Endothelial cell of umbilical vein (primary cell): ENCODE measurements around the gene PTX3. TPM values are rescaled to one million over a fixed set of nuclear protein-coding genes. Genes with fewer than 3 reads are reported as not detected.

Experiments used
- BruUV-seq: library from RNA; stranded (reverse); fragments of 400-500 nt; replicated peaks from 2 replicates; lab custom pipeline; 2021; lab: Mats Ljungman, UMichigan
- CTCF ChIA-PET: fragments of 300-600, 350-600 bp; sonication (Branson Sonifier 250); formaldehyde crosslinking; loops from one replicate; lab custom pipeline; 2021; ENCODE audit warnings: antibody characterized with exemption, inconsistent platforms; lab: Charles Lee
- POLR2A ChIA-PET: fragments of 300-600, 350-600 bp; sonication (Branson Sonifier 250); formaldehyde crosslinking; loops from one replicate; lab custom pipeline; 2021; ENCODE audit warnings: antibody characterized with exemption, inconsistent platforms; lab: Charles Lee
- DNase-seq: peaks from one replicate; pipeline ENCODE4 v3.0.0-alpha.2; 2011; ENCODE audit warnings: low read depth, low spot score
- FAIRE-seq: peaks from 2 replicates; lab custom pipeline; 2011; peaks lifted over from hg19 to GRCh38; lab: Jason Lieb, UNC
- H2AFZ ChIP-seq: 2 replicates; pipeline ENCODE4 v1.6.0; 2012; ENCODE audit warnings: low read depth, low read length, control low read depth, inconsistent platforms
- H3K27ac ChIP-seq: 2 replicates; pipeline ENCODE4 v1.5.1; 2011; ENCODE audit warnings: low read depth, mild to moderate bottlenecking, control low read depth, low read length, moderate library complexity; ENCODE audit not compliant: insufficient read depth
- H3K27me3 ChIP-seq, 2 experiments: 2 replicates each; pipeline versions ENCODE4 v1.6.0 to v1.6.1; 2011; ENCODE audit warnings: low read length in 2 of 2, mixed read lengths in 1 of 2; ENCODE audit not compliant: control insufficient read depth in 2 of 2, insufficient read depth in 2 of 2
- H3K36me3 ChIP-seq, 2 experiments: 2 replicates in 1 of 2; 3 replicates in 1 of 2; pipeline ENCODE4 v1.5.1; 2011; ENCODE audit warnings: low read length in 2 of 2, mild to moderate bottlenecking in 1 of 2, moderate library complexity in 1 of 2; ENCODE audit not compliant: control insufficient read depth in 2 of 2, insufficient read depth in 2 of 2; ENCODE audit errors: extremely low read depth in 1 of 2
- H3K4me1 ChIP-seq: 3 replicates; pipeline ENCODE4 v1.5.1; 2011; ENCODE audit warnings: mild to moderate bottlenecking, low read length; ENCODE audit not compliant: control insufficient read depth, insufficient read depth; ENCODE audit errors: extremely low read depth
- H3K4me2 ChIP-seq: 2 replicates; pipeline ENCODE4 v1.6.1; 2011; ENCODE audit warnings: low read length, control low read depth, mixed read lengths; ENCODE audit not compliant: insufficient read depth
- H3K4me3 ChIP-seq, 3 experiments: fragments of 200-600 bp in 1 of 3; sonication (generic), shearing (Covaris generic) in 1 of 3; replicated peaks in 1 of 3; 2 replicates each; pipeline ENCODE4 v1.5.1; 2011 to 2016; ENCODE audit warnings: control low read depth in 3 of 3, low read length in 3 of 3, mild to moderate bottlenecking in 2 of 3, inconsistent platforms in 1 of 3, low read depth in 1 of 3, moderate library complexity in 1 of 3; ENCODE audit not compliant: insufficient read depth in 1 of 3
- H3K79me2 ChIP-seq: 2 replicates; pipeline ENCODE4 v1.6.0; 2012; ENCODE audit warnings: low read length, inconsistent platforms; ENCODE audit not compliant: control insufficient read depth, insufficient read depth
- H3K9ac ChIP-seq: replicated peaks from 2 replicates; pipeline ENCODE3; 2011; ENCODE audit warnings: low read length, control low read depth; ENCODE audit not compliant: insufficient read depth; ENCODE audit errors: extremely low read depth
- H3K9me1 ChIP-seq: replicated peaks from 3 replicates; pipeline ENCODE4 v1.6.0; 2011; ENCODE audit warnings: mild to moderate bottlenecking, low read length; ENCODE audit not compliant: control insufficient read depth, insufficient read depth; ENCODE audit errors: extremely low read depth
- H3K9me3 ChIP-seq: replicated peaks from 2 replicates; pipeline ENCODE4 v1.5.1; 2012; ENCODE audit warnings: low read length, inconsistent platforms; ENCODE audit not compliant: control insufficient read depth, insufficient read depth
- H4K20me1 ChIP-seq: replicated peaks from 2 replicates; pipeline ENCODE3; 2011; ENCODE audit warnings: mild to moderate bottlenecking, low read length; ENCODE audit not compliant: control insufficient read depth, insufficient read depth; ENCODE audit errors: extremely low read depth
- EZH2 ChIP-seq: IDR thresholded peaks from 2 replicates; pipeline ENCODE4 v1.6.1; 2012; ENCODE audit warnings: borderline replicate concordance, low read depth, mild to moderate bottlenecking, moderate library complexity, low read length, inconsistent platforms; ENCODE audit not compliant: severe bottlenecking
- FOS ChIP-seq: IDR thresholded peaks from 2 replicates; pipeline ENCODE4 v1.6.1; 2011; ENCODE audit warnings: mild to moderate bottlenecking, low read length, moderate library complexity, borderline replicate concordance; ENCODE audit not compliant: insufficient read depth
- GATA2 ChIP-seq: IDR thresholded peaks from 2 replicates; pipeline ENCODE4 v1.7.0; 2011; ENCODE audit warnings: low read depth, mild to moderate bottlenecking, moderate library complexity, mixed read lengths, low read length; ENCODE audit not compliant: insufficient read length, insufficient read depth
- JUN ChIP-seq: IDR thresholded peaks from 2 replicates; pipeline ENCODE4 v1.6.1; 2011; ENCODE audit warnings: borderline replicate concordance, low read depth; ENCODE audit not compliant: insufficient read length, insufficient read depth
- MYC ChIP-seq: IDR thresholded peaks from one replicate; pipeline ENCODE4 v1.6.1; 2011; ENCODE audit warnings: mild to moderate bottlenecking, low read depth, low read length
- POLR2A ChIP-seq: IDR thresholded peaks from 2 replicates; pipeline ENCODE4 v1.6.1; 2012; ENCODE audit warnings: low read depth, mild to moderate bottlenecking, control low read depth, low read length
- POLR2AphosphoS5 ChIP-seq: IDR thresholded peaks from 2 replicates; pipeline ENCODE4 v1.6.1; 2012; ENCODE audit warnings: low read depth, mild to moderate bottlenecking, control low read depth, low read length, moderate library complexity; ENCODE audit not compliant: insufficient read depth
- dilution Hi-C: fragments of 300-500 bp; cut with MboI; formaldehyde crosslinking; loops from one replicate; pipeline ENCODE4 v1.15.0; 2019; ENCODE audit warnings: low sequenced_read_pairs; ENCODE audit not compliant: extremely low pct_ligation_motif_present
- intact Hi-C: fragments of 100-400 bp; cut with micrococcal nuclease; formaldehyde crosslinking; loops from one replicate; pipeline ENCODE4 v1.10.0; 2022
- polyA plus RNA-seq, 4 experiments: library from polyadenylated mRNA; depleted of rRNA in 3 of 4; stranded (reverse) in 3 of 4; unstranded in 1 of 4; fragments of >200 nt; gene quantifications; 2 replicates each; pipeline versions ENCODE4 v1.2.1 to v1.2.3, GENCODE V29; 2011 to 2012; ENCODE audit warnings: missing spikeins in 1 of 4
- total RNA-seq: library from RNA; stranded (reverse); gene quantifications from 2 replicates; pipeline ENCODE4 v1.2.3, GENCODE V29; 2021
- TF ChIP-seq, protein P1 (sequence below), 2 donors: IDR thresholded peaks; 1 replicate in 1 of 2; 2 replicates in 1 of 2; pipeline ENCODE4 v1.5.1; 2011; ENCODE audit warnings: low read length in 2 of 2, mild to moderate bottlenecking in 2 of 2, moderate library complexity in 2 of 2, control low read depth in 1 of 2, inconsistent platforms in 1 of 2, low read depth in 1 of 2; ENCODE audit not compliant: insufficient read depth in 1 of 2; ENCODE audit errors: extremely low read depth in 1 of 2
- TF ChIP-seq, protein P2 (sequence below): IDR thresholded peaks from 2 replicates; pipeline ENCODE4 v1.6.1; 2011; ENCODE audit not compliant: insufficient read depth, insufficient read length

Gene PTX3
- total and polyA plus RNA-seq, 2 donors (not counting 3 experiments of a cell fraction or from before 2014, with no cell fraction given): 122 to 172 TPM

DNA sequence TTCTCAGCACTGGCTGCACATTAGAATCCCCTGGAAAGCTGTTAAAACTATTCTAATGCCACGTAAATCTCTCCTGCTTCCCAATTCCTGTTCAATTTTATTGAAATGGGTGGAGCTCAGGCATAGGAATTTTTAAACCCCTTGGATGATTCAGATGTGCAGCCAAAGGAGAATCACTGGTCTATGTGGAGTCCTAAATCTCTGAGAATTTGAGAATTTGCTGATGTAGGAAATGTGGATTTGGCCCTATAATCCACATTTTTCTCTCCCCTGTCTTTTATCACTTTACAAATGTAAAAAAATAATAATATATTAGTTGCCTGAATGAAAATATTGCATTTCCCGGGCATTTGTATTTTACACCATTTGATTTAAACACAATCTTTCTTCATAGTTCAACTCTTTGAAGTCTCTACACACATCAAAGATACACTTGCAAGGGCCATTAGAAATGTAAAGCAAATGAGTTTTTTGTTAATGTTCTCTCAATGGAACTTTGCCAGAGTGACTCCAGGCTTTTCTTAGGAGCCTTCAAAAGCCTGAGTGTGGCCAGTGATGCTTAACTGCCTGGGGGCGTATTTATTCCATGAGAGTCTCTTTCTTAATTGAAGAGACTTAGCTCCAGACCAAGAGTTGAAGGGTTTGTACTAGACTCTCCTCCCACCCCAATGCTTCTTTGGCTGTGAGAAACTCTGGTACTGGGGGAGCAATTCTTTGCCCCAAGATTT lies 48.8 kb upstream of the PTX3 start:
- no peaks in the 10 kb centered on the region for H3K27me3 ChIP-seq
- no peak overlapping the region for H3K9ac ChIP-seq
- dilution Hi-C loops: no loop called here
- H3K4me2 ChIP-seq: no peak overlapping the region
- peaks cover 21% of the 10 kb centered on the region for H3K4me1 ChIP-seq
- TF ChIP-seq FOS (no peak), POLR2A (no peak), GATA2 (no peak), EZH2 (no peak), MYC (no peak), POLR2AphosphoS5 (no peak), JUN (no peak)
- TF ChIP-seq, protein P1, sequence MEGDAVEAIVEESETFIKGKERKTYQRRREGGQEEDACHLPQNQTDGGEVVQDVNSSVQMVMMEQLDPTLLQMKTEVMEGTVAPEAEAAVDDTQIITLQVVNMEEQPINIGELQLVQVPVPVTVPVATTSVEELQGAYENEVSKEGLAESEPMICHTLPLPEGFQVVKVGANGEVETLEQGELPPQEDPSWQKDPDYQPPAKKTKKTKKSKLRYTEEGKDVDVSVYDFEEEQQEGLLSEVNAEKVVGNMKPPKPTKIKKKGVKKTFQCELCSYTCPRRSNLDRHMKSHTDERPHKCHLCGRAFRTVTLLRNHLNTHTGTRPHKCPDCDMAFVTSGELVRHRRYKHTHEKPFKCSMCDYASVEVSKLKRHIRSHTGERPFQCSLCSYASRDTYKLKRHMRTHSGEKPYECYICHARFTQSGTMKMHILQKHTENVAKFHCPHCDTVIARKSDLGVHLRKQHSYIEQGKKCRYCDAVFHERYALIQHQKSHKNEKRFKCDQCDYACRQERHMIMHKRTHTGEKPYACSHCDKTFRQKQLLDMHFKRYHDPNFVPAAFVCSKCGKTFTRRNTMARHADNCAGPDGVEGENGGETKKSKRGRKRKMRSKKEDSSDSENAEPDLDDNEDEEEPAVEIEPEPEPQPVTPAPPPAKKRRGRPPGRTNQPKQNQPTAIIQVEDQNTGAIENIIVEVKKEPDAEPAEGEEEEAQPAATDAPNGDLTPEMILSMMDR (IDR thresholded peaks at IDR 0.05; ENCODE audit: extremely low read depth in 1 of 2, insufficient read depth in 1 of 2, low read depth in 1 of 2, low read length in 2 of 2): no peak
- TF ChIP-seq, protein P2, sequence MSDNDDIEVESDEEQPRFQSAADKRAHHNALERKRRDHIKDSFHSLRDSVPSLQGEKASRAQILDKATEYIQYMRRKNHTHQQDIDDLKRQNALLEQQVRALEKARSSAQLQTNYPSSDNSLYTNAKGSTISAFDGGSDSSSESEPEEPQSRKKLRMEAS: no peak
- no peaks in the 10 kb centered on the region for H3K9me3 ChIP-seq
- no peak for FAIRE-seq
- H3K79me2 ChIP-seq: peaks cover 3% of the 10 kb centered on the region
- no peaks in the 10 kb centered on the region for H3K36me3 ChIP-seq
- H3K27ac ChIP-seq: no peak overlapping the region
- intact Hi-C loops: loop anchor here (2.0 to 5.0 kb wide), 2 partner anchors 39 to 49 kb away; partner anchors contain the start of gene PTX3
- H4K20me1 ChIP-seq: no peaks in the 10 kb centered on the region
- no peak overlapping the region for H2AFZ ChIP-seq
- DNase-seq: no peak
- POLR2A ChIA-PET: no interaction called here
- H3K9me1 ChIP-seq: no peaks in the 10 kb centered on the region
- no peak overlapping the region for H3K4me3 ChIP-seq
- CTCF ChIA-PET: interaction anchor here (1.5 to 2.9 kb wide), 3 partner anchors 11 to 184 kb away, joined by 3 to 13 read pairs (median 6); partner anchors contain the start of gene PTX3
- BruUV-seq: no TSS peak
